ENCODE data around the gene PLCL1.

PLCL1 gene

GRCh38 chr2:197858607-197859140 lies 54.3 kb downstream of the PLCL1 start:
- DNase-seq = no peak

GRCh38 chr2:197862246-197862955 lies 58.0 kb downstream of the PLCL1 start:
- DNase-seq = no peak

DNA sequence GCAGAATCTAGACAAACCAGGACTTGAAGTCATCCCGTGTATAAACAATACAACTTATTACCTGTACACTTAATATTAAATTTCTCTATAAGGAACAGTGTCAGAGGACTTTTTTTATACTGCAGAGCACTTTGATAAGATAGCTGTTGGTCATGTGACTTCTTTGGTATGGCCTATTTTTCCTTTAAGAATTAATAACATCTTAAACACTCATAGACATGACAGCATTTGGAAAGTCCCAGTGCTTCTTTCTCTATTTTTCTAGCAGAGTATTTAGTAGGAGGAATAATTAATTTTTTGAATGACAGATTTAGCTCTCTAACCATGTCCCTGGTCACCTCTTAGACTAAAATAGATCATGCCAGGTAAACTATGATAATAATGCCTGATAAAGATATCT lies 59.4 kb downstream of the PLCL1 start:
- DNase-seq = no peak

- no peak for DNase-seq
Observed at GRCh38 chr2:197866455-197866854, 62.1 kb downstream of the PLCL1 start.

DNA sequence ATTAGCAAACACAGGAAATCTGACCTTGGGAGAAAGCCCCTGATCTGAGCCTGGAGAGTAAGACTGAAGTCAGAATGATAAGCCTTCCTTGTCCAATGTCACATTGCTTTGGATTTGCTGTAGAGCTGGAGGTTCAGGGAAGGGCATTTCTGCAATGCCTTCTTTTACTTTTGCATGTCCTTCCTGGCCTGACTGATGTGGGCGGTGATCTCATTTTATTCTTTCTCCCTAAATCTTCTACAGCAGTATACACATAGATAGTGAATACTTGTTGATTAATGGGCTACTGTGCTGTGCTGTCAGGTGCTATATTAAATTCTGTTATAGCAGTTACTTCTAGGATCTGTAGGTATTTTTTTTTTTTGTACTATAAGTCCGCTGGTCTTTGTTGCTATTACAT lies 62.6 kb downstream of the PLCL1 start:
- no peak for DNase-seq

- DNase-seq = no peak
Observed at GRCh38 chr2:197867624-197868023, 63.2 kb downstream of the PLCL1 start.

- DNase-seq = no peak
Observed at GRCh38 chr2:197868206-197868605, 63.8 kb downstream of the PLCL1 start.

DNA sequence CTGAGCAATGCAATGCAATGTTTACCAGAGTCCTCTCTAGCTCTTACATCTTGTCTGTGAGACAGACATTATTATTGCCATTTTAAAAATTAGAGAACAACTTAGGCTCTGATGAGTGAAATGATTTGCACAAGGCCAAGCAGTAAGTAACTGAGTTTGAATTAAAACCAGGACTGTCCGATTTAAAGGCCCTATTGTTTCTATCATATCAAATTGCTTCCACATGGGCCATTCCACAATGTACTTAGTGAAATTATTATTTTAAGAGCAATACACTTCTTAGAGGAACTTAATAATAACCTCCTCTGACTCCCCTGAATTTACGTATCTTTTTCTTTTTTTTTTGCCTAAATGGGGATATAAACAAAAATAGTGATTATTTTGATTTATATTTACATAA lies 64.6 kb downstream of the PLCL1 start:
- DNase-seq = no peak

GRCh38 chr2:197869501-197870111 lies 65.2 kb downstream of the PLCL1 start:
- DNase-seq = no peak

DNA sequence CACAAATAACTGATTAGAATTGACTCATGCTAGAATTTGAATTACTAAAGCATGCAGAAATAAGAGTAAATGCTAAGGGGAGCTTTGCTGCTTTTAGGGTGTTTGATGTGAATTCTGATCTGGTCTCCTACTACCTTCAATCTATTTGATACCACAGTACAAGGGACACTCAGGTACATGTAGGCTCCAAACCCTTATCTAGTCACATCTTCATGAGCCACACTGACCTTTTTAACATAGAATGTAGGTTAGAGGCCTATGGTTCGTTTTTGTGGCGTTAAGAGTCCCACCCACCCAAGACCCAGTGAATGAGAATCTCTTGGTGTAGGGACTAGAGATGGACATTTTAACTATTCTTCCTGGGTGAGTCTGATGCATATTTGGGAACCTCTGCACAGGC lies 65.7 kb downstream of the PLCL1 start:
- no peak for DNase-seq

DNA sequence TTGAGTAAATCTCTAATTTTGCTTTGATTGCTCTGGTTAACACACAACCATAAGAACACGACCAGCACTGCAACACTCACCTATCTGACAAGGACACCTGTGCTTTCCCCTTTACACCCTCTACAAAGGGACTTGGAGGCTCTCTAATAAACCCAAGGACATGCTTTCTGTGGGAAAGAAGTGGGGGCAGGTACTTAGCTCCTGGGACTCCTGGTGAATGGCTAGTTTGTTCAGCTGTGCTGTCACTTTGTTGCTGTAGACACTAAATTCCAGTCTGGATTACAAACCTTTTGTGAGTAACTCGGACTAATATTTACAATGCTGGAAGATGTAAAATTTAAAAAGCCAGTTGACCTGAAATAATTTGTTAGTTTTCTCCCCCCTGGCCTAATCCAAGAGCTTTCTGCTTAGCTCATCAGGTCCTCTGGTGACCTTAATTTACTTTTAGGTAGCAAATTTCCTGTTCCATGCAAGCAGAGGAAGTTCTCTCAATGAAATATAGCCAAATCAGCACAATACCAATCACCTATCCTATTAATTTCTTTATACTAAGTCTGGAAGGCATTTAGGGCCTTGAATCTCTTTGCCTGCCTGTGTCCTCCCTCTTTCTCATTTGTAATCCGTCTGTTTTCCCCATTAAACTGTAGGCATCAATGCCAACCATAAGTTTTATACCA lies 67.5 kb downstream of the PLCL1 start:
- peak in 2 of 3 experiments; percentile 29 to 80 for DNase-seq

- DNase-seq = peak in 1 of 3 experiments; percentile 18
Observed at GRCh38 chr2:197873293-197873701, 68.9 kb downstream of the PLCL1 start.

DNA sequence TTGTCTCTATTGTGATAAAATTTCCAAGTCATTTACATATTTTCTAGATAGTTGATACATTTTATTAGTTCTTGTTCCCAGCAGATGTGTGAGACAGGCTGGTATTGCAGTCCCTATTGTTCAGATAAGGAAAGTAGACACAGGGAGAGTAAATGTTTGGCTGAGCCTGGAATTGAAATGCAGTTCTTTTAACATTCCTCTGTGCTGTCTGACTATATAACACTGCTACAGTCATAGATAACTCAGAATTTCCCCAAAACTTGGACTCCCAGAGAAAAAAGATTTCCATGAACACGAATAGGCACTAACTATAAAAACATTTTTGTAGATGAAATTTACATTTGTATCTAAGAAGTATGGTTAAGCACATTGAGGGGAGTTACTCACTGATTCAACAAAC lies 71.4 kb downstream of the PLCL1 start:
- no peak for DNase-seq

DNA sequence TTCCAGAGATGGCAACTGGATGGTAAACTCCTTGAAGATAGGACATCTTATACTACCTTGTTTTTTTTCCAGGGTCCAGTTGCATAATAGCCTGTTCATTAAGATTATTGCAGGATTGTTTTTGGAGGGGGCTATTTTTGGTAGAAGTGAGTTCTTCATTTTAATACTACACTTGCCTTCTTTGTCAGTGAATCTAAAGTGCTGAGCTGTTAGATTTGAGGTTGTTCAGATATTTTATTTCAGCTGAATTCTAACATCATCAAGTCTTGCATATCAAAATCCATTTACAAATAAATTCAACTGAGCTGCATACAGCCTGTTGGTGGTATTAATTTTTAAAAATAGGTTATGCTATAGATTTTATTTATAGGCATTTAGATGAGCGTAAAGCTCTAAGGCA lies 72.1 kb downstream of the PLCL1 start:
- no peak for DNase-seq

GRCh38 chr2:197877038-197877437 lies 72.6 kb downstream of the PLCL1 start:
- no peak for DNase-seq

DNA sequence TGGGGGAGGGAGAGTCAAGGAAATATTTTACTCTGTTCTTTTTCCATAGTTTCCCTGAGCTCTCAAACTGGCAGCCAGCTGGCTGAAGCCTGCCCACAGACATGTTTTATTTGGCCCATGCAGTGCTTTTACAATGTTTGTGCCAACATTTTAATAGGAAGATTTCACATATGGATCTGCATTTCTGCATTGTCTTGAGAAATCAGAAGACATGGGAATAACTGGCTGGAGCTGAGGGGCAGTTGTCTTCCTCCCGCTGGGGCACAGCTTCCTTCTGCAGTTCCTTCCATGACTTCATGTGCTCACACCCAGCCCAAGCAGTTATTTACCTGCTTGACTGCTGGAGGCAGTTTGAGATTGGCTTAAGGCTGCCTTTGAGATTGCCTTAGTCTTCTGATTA lies 74.4 kb downstream of the PLCL1 start:
- DNase-seq = no peak

DNA sequence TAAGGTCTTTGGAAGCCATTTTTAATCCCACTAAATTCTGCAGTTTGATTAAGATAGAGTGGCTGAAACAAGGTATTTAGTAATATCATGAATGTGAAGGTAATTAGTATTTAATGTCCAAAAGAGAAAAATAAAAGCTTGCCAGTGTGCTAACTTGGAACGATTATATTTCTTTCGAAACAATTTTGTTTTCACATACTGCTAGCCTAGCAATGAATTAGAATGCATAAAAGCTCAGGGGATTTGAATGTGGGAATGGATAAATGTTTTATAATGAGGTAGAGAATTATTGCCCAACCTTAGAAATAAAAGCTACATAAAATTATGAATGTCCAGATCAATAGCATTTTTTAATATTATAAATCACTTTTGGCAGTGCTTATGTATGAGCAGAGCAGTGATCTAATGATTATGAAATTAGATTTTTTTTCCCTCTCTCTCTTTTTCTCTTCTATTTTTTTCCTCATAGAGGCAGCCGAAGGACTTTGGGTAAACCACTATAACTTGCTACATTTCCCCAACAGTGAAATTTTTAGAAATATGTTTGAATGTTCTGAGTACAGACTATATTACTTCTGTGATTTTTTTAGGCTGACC lies 75.5 kb downstream of the PLCL1 start:
- DNase-seq = no peak

- DNase-seq = no peak
Observed at GRCh38 chr2:197883354-197884032, 79.1 kb downstream of the PLCL1 start.

DNA sequence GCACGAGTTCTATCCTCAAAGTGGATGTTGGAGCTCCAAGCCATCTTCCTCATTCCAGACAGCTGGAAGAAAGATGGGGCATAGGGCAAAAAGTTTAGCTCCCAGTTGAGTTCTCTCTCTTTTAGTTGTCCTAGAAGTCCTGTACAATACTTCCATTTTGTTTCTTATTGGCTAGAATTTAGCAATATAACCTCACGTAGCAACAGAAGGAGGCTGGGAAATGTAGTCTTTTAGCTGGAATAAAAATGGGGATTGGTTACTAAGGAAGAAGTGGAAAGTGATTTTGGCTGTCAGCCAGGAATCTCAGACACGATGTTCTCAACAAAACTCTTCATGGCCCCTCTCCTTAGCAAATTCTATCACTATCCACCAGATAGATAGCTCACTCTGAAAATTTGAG lies 79.9 kb downstream of the PLCL1 start:
- no peak for DNase-seq

DNA sequence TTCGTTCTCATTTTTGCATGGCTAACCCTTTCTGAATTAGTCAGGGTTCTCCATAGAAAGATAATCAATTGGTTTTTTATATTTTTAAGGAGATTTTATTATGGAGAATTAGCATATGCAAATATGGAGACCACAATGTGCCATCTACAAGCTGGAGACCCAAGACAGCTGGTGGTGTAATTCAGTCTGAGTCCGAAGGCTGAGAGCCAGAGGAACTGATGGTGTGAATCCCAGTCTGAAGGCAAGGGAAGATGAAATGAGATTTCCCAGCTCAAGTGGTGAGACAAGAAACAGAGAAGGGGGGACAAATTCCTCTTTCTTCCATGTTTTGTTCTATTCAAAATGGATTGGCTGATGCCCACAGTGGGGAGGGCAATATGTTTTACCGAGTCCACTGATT lies 80.7 kb downstream of the PLCL1 start:
- no peak for DNase-seq

- DNase-seq = no peak
Observed at GRCh38 chr2:197885587-197885986, 81.2 kb downstream of the PLCL1 start.

GRCh38 chr2:197888321-197888720 lies 83.9 kb downstream of the PLCL1 start:
- DNase-seq = no peak

- DNase-seq = no peak
Observed at GRCh38 chr2:197889041-197889440, 84.6 kb downstream of the PLCL1 start.

Data from NCI-H1417 (cell line).